Activated naive CD4-positive, alpha-beta T cell treated with anti-CD3 and anti-CD28 coated beads for 36 hours (primary cell): ENCODE measurements around the gene GRAMD1B. TPM values are rescaled to one million over a fixed set of nuclear protein-coding genes. Genes with fewer than 3 reads are reported as not detected.
A peak's percentile ranks its signal among the peaks of the same experiment; 100 is the strongest.
"Not testable (repeated sequence)": the region's sequence is repeated elsewhere in the genome, so short reads cannot be mapped to it uniquely, and the experiment has no call there.

Experiments
- CTCF ChIA-PET: fragments of 350-600 bp; sonication (Branson Sonifier 250); formaldehyde crosslinking; loops from one replicate; lab custom pipeline; 2021; ENCODE audit warnings: antibody characterized with exemption; lab: Charles Lee
- DNase-seq: peaks from one replicate; pipeline ENCODE4 v3.0.0-alpha.2; 2020
- H3K27ac Mint-ChIP-seq: one replicate; pipeline ENCODE4 v1.8.0; 2021; ENCODE audit warnings: mild to moderate bottlenecking, mixed read lengths
- H3K27me3 Mint-ChIP-seq: one replicate; pipeline ENCODE4 v1.8.0; 2021; ENCODE audit warnings: low read depth, mixed read lengths
- H3K36me3 Mint-ChIP-seq: one replicate; pipeline ENCODE4 v1.8.0; 2021; ENCODE audit warnings: low read depth, mixed read lengths
- H3K4me1 Mint-ChIP-seq: one replicate; pipeline ENCODE4 v1.8.0; 2021; ENCODE audit warnings: low read depth, mixed read lengths
- H3K4me3 Mint-ChIP-seq: one replicate; pipeline ENCODE4 v1.8.0; 2021; ENCODE audit warnings: mild to moderate bottlenecking, moderate library complexity, mixed read lengths
- H3K9me3 Mint-ChIP-seq: one replicate; pipeline ENCODE4 v1.8.0; 2021; ENCODE audit warnings: mixed read lengths
- intact Hi-C: fragments of 100-400 bp; cut with micrococcal nuclease; formaldehyde crosslinking; loops from one replicate; pipeline ENCODE4 v1.15.1; 2023
- total RNA-seq, 2 experiments: library from RNA; stranded (reverse); gene quantifications; one replicate each; pipeline ENCODE4 v1.2.3, GENCODE V29; 2021

GRAMD1B gene
- total RNA-seq, 2 experiments from 2014 or later, result 43.7 to 47.2 TPM

- no peaks in the 10 kb centered on the region for H3K9me3 Mint-ChIP-seq
Measured at GRCh38 chr11:123567466-123567865, 137.4 kb downstream of the GRAMD1B start.

DNA sequence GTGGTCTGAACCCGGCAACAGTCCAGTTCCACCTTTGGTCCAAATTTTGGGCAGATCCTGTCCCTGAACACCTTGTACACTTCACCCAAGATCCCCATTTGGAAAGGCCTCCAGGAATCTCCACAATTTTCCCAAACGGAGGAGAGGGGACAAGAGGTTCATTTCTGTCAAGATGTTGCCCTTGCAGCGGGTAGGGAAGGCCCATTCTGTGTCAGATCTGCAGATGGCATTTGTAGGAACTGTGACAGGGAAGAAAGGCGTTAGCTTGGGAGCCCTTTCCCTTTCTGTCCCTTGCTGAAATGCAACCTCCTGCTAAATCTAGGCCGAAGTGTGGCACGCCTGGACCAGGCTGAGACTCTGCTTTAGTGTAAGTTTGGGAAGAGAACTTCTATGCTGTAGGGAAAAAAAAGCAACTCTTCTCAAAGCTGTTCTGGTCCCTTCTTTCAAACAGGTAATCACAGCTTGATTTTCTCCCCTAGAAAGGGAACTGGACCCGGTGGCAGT is 138.3 kb downstream of the GRAMD1B start:
- intact Hi-C loops, result no loop called here
- H3K27ac Mint-ChIP-seq, result no peak overlapping the region
- H3K27me3 Mint-ChIP-seq, result no peaks in the 10 kb centered on the region
- no peaks in the 10 kb centered on the region for H3K4me1 Mint-ChIP-seq
- CTCF ChIA-PET, result interaction anchor here (0.8 to 2.0 kb wide), 3 partner anchors 8 to 13 kb away, joined by 3 to 8 read pairs (median 4); no protein-coding TSS in a partner anchor
- DNase-seq, result no peak
- peaks cover 2% of the 10 kb centered on the region for H3K36me3 Mint-ChIP-seq
- no peaks in the 10 kb centered on the region for H3K9me3 Mint-ChIP-seq
- no peak overlapping the region for H3K4me3 Mint-ChIP-seq

More at GRCh38 chr11:123567466-123567865, 137.4 kb downstream of the GRAMD1B start:
- Mint-ChIP-seq H3K36me3 (peaks cover 2% of the 10 kb centered on the region), H3K27ac (no peak overlapping the region), H3K4me1 (no peaks in the 10 kb centered on the region), H3K4me3 (no peak overlapping the region), H3K27me3 (no peaks in the 10 kb centered on the region)
- intact Hi-C loops, result no loop called here
- CTCF ChIA-PET, result interaction anchor here (1.2 to 2.0 kb wide), 2 partner anchors 11 to 13 kb away, joined by 4 to 8 read pairs; no protein-coding TSS in a partner anchor
- no peak for DNase-seq

GRCh38 chr11:123569393-123569792 is 139.3 kb downstream of the GRAMD1B start:
- H3K27me3 Mint-ChIP-seq, result no peaks in the 10 kb centered on the region
- intact Hi-C loops, result no loop called here
- H3K4me1 Mint-ChIP-seq, result no peaks in the 10 kb centered on the region
- H3K4me3 Mint-ChIP-seq, result no peak overlapping the region
- H3K36me3 Mint-ChIP-seq, result peaks cover 2% of the 10 kb centered on the region
- no peak overlapping the region for H3K27ac Mint-ChIP-seq
- no peak for DNase-seq
- H3K9me3 Mint-ChIP-seq, result no peaks in the 10 kb centered on the region
- CTCF ChIA-PET, result interaction anchor here (0.8 to 2.0 kb wide), 2 partner anchors 11 to 14 kb away, joined by 3 to 8 read pairs; no protein-coding TSS in a partner anchor

DNA sequence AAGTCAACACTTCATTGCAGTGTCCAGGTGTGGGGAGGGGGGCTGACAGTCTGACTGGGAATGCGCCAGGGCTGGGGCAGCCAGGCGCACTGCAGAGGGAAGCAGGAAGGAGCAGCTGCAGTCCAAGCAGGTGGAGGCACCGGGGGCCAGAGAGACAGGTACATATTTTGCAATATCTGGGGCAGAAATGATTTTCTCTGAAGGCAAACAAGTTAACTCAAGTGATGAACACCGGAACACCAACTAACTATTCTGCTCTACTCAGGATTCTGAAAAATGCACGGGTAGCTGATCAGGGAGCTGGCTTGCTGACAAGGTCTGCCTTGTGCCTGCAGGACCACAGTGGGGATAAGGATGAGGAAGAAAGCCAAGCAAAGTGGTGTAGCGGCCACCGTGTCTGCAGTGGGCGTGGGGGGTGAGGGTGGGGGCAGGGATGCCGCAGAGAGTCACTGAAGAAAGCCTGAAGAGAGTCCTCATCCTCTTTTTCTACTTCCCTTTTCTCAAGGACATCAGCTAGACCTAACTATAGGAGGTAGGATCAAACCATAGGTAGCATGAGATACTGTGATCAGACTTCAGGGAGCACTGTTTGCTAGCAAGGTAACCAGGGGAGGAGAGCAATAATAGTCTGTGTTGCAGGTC is 141.0 kb downstream of the GRAMD1B start:
- H3K4me1 Mint-ChIP-seq, result no peaks in the 10 kb centered on the region

DNA sequence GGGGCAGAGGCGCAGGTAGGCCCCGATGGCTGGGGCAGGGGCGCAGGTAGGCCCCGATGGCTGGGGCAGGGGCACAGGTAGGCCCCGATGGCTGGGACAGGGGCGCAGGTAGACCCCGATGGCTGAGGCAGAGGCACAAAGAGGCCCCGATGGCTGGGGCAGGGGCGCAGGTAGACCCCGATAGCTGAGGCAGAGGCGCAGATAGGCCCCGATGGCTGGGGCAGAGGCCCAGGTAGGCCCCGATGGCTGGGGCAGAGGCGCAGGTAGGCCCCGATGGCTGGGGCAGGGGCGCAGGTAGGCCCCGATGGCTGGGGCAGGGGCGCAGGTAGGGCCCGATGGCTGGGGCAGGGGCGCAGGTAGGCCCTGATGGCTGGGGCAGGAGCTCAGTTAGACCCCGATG is 142.7 kb downstream of the GRAMD1B start:
- CTCF ChIA-PET, result interaction anchor here (0.6 kb wide), 3 partner anchors 14 to 494 kb away, joined by 3 read pairs; no protein-coding TSS in a partner anchor
- H3K36me3 Mint-ChIP-seq, intact Hi-C loops, H3K9me3 Mint-ChIP-seq, H3K27ac Mint-ChIP-seq, H3K4me3 Mint-ChIP-seq, H3K4me1 Mint-ChIP-seq, DNase-seq, H3K27me3 Mint-ChIP-seq: not testable (repeated sequence)

More for the DNA sequence above, 141.0 kb downstream of the GRAMD1B start:
- intact Hi-C loops, result no loop called here
- Mint-ChIP-seq H3K9me3 (no peaks in the 10 kb centered on the region), H3K36me3 (peaks cover 2% of the 10 kb centered on the region), H3K27ac (no peak overlapping the region), H3K4me3 (no peak overlapping the region), H3K27me3 (no peaks in the 10 kb centered on the region)
- CTCF ChIA-PET, result interaction anchor here (1.0 to 1.6 kb wide), 2 partner anchors 9 to 10 kb away, joined by 3 to 4 read pairs; no protein-coding TSS in a partner anchor
- DNase-seq, result no peak

- peaks cover 5% of the 10 kb centered on the region for H3K4me1 Mint-ChIP-seq
- H3K27me3 Mint-ChIP-seq, result peaks cover 2% of the 10 kb centered on the region
- CTCF ChIA-PET, result interaction anchor here (0.6 kb wide), 4 partner anchors 14 to 493 kb away, joined by 3 to 6 read pairs (median 3); no protein-coding TSS in a partner anchor
- no peaks in the 10 kb centered on the region for H3K36me3 Mint-ChIP-seq
- H3K9me3 Mint-ChIP-seq, result no peaks in the 10 kb centered on the region
- H3K27ac Mint-ChIP-seq, result no peak overlapping the region
- intact Hi-C loops, result no loop called here
- no peak for DNase-seq
- no peak overlapping the region for H3K4me3 Mint-ChIP-seq
Measured at GRCh38 chr11:123573286-123573685, 143.2 kb downstream of the GRAMD1B start.

- intact Hi-C loops, result loop anchor here (5.0 kb wide), 1 partner anchor 313 kb away; no protein-coding TSS in a partner anchor
- CTCF ChIA-PET, result interaction anchor here (1.2 to 1.6 kb wide), 4 partner anchors 14 to 314 kb away, joined by 3 to 5 read pairs (median 4); no protein-coding TSS in a partner anchor
- Mint-ChIP-seq H3K36me3 (peaks cover 1% of the 10 kb centered on the region), H3K27ac (no peak overlapping the region), H3K4me1 (peaks cover 7% of the 10 kb centered on the region), H3K27me3 (peaks cover 2% of the 10 kb centered on the region), H3K4me3 (no peak overlapping the region), H3K9me3 (no peaks in the 10 kb centered on the region)
- DNase-seq, result no peak
Measured at GRCh38 chr11:123575441-123575840, 145.4 kb downstream of the GRAMD1B start.

DNA sequence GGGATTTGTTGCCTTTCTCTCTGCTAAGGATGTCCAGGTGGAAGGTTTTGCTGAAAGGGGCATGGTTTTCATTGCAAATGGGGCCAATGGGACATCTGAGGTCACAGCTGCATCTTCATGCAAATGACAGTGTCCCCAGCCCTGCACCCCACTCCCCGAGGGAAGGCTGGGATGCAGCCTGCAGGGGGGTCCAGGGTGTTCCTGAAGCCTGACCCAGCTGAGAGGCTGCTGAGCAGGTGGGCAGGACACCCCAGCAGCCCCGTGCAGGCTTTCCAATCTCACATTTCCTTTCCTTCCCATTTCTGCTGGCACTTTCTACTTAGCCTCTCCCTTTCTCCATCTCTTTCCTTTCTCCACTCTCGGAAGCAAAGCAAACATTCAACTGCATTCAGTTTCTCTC is 146.0 kb downstream of the GRAMD1B start:
- H3K27ac Mint-ChIP-seq, result no peak overlapping the region
- CTCF ChIA-PET, result interaction anchor here (0.8 to 1.7 kb wide), 19 partner anchors 7 to 315 kb away, joined by 3 to 9 read pairs (median 4); no protein-coding TSS in a partner anchor
- intact Hi-C loops, result loop anchor here (2.0 to 5.0 kb wide), 2 partner anchors 314 to 465 kb away; no protein-coding TSS in a partner anchor

GRCh38 chr11:123576501-123576900 is 146.4 kb downstream of the GRAMD1B start:
- intact Hi-C loops, result loop anchor here (2.0 to 5.0 kb wide), 2 partner anchors 314 to 466 kb away; no protein-coding TSS in a partner anchor

More for the DNA sequence above, 146.0 kb downstream of the GRAMD1B start:
- H3K27me3 Mint-ChIP-seq, result peaks cover 2% of the 10 kb centered on the region
- H3K4me1 Mint-ChIP-seq, result peaks cover 9% of the 10 kb centered on the region
- H3K9me3 Mint-ChIP-seq, result no peaks in the 10 kb centered on the region
- peaks cover 2% of the 10 kb centered on the region for H3K36me3 Mint-ChIP-seq
- no peak overlapping the region for H3K4me3 Mint-ChIP-seq
- DNase-seq, result no peak

GRCh38 chr11:123577081-123577598 is 147.1 kb downstream of the GRAMD1B start:
- H3K4me1 Mint-ChIP-seq, result peaks cover 9% of the 10 kb centered on the region
- no peak overlapping the region for H3K4me3 Mint-ChIP-seq
- H3K9me3 Mint-ChIP-seq, result no peaks in the 10 kb centered on the region
- peaks cover 2% of the 10 kb centered on the region for H3K27me3 Mint-ChIP-seq
- CTCF ChIA-PET, result interaction anchor here (0.6 to 1.7 kb wide), 22 partner anchors 9 to 316 kb away, joined by 3 to 9 read pairs (median 4); no protein-coding TSS in a partner anchor
- intact Hi-C loops, result loop anchor here (1.0 to 5.0 kb wide), 5 partner anchors 66 to 466 kb away; no protein-coding TSS in a partner anchor
- H3K36me3 Mint-ChIP-seq, result peaks cover 2% of the 10 kb centered on the region
- peak; percentile 78 for DNase-seq
- no peak overlapping the region for H3K27ac Mint-ChIP-seq

More at GRCh38 chr11:123576501-123576900, 146.4 kb downstream of the GRAMD1B start:
- no peak overlapping the region for H3K4me3 Mint-ChIP-seq
- CTCF ChIA-PET, result interaction anchor here (0.6 to 1.7 kb wide), 25 partner anchors 8 to 315 kb away, joined by 3 to 9 read pairs (median 4); no protein-coding TSS in a partner anchor
- peaks cover 9% of the 10 kb centered on the region for H3K4me1 Mint-ChIP-seq
- H3K36me3 Mint-ChIP-seq, result peaks cover 2% of the 10 kb centered on the region
- no peaks in the 10 kb centered on the region for H3K9me3 Mint-ChIP-seq
- peaks cover 2% of the 10 kb centered on the region for H3K27me3 Mint-ChIP-seq
- H3K27ac Mint-ChIP-seq, result no peak overlapping the region
- DNase-seq, result no peak

DNA sequence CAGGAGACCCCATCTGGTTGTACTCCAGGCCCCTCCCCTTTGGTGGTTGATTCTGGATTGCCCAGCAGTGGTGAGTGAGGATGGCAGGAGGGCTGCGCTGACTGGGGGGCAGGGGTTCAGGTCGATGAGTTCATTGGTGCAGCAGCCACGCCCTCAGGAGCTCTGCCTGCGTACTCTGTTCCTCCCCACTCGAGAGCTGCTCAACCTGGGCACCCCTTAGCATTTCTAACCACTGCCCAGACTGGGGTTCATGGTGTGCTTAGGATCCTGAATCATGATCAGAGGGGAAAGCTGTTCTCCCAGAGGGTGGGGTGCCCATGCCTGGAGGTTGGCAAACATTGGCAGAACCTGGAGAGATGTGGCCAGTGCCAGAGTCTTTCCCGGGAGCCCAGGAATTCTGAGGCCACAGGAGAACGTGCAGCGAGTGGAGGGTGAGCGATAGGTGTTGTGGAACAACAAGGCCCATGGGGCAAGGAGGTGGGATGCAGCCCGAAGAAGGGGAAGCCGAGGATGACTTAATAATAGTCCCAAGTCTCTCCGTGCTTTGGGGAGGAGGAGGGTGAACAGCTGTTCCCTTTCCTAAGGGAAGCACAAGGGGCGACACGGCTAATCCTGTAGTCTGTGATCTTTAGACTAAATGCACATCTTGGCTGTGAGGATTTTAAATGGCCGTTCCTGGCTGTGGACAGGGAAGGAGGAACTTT is 148.9 kb downstream of the GRAMD1B start:
- Mint-ChIP-seq H3K36me3 (peaks cover 2% of the 10 kb centered on the region), H3K27ac (no peak overlapping the region), H3K27me3 (peaks cover 2% of the 10 kb centered on the region), H3K4me3 (no peak overlapping the region), H3K4me1 (peaks cover 9% of the 10 kb centered on the region), H3K9me3 (no peaks in the 10 kb centered on the region)
- DNase-seq, result no peak
- intact Hi-C loops, result loop anchor here (5.0 kb wide), 1 partner anchor 317 kb away; no protein-coding TSS in a partner anchor
- CTCF ChIA-PET, result interaction anchor here (1.0 to 2.1 kb wide), 4 partner anchors 10 to 278 kb away, joined by 3 to 8 read pairs (median 4); no protein-coding TSS in a partner anchor
